GM10266 (cell line): ENCODE measurements around the gene BTBD2.

Experiments
- DNase-seq: peaks from one replicate; pipeline ENCODE4 v3.0.0; 2012; ENCODE audit errors: extremely low spot score
- TF ChIP-seq, protein P1 (sequence below): IDR thresholded peaks from 2 replicates; pipeline ENCODE4 v1.5.1; 2012; ENCODE audit warnings: mild to moderate bottlenecking, low read depth; ENCODE audit not compliant: control insufficient read depth, insufficient read depth; ENCODE audit errors: missing control alignments

The BTBD2 gene

DNA sequence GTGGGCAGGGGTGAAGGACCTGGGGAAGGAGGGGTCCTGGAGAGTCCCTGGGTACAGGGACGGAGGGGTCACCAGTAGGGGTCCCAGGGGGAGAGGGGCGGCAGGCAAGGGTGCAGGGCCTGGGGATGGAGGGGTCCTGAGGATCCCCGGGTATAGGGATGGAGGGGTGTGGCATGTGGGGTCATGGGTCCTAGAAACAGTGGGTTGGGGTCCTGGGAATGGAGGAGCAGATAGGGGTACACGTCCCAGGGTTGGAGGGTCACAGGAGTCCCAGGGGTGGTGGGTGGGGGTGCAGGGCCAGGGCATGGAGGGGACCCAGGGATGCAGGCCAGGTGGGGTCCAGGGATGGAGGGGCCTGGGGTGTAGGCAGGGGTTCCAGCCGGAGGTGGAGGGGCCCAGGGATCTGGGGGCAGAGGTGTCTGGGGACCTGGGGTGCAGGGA lies 1.4 kb downstream of the BTBD2 start:
- TF ChIP-seq, protein P1, sequence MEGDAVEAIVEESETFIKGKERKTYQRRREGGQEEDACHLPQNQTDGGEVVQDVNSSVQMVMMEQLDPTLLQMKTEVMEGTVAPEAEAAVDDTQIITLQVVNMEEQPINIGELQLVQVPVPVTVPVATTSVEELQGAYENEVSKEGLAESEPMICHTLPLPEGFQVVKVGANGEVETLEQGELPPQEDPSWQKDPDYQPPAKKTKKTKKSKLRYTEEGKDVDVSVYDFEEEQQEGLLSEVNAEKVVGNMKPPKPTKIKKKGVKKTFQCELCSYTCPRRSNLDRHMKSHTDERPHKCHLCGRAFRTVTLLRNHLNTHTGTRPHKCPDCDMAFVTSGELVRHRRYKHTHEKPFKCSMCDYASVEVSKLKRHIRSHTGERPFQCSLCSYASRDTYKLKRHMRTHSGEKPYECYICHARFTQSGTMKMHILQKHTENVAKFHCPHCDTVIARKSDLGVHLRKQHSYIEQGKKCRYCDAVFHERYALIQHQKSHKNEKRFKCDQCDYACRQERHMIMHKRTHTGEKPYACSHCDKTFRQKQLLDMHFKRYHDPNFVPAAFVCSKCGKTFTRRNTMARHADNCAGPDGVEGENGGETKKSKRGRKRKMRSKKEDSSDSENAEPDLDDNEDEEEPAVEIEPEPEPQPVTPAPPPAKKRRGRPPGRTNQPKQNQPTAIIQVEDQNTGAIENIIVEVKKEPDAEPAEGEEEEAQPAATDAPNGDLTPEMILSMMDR: no peak
- no peak for DNase-seq

DNA sequence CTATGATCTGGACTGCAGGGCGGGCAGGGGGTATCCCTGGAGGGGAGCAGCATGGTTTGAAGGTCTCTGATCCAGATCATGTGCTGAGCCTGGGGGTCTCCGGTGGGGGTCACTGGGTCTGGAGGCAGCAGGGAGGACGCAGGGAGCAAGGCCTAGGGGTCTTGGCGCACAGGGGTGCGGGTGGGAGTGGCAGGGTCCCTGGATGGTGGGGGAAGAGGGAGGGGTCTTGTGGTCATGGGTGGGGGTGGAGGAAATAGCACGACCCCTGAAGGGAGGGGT lies 1.9 kb downstream of the BTBD2 start:
- TF ChIP-seq, protein P1: no peak
- no peak for DNase-seq

DNA sequence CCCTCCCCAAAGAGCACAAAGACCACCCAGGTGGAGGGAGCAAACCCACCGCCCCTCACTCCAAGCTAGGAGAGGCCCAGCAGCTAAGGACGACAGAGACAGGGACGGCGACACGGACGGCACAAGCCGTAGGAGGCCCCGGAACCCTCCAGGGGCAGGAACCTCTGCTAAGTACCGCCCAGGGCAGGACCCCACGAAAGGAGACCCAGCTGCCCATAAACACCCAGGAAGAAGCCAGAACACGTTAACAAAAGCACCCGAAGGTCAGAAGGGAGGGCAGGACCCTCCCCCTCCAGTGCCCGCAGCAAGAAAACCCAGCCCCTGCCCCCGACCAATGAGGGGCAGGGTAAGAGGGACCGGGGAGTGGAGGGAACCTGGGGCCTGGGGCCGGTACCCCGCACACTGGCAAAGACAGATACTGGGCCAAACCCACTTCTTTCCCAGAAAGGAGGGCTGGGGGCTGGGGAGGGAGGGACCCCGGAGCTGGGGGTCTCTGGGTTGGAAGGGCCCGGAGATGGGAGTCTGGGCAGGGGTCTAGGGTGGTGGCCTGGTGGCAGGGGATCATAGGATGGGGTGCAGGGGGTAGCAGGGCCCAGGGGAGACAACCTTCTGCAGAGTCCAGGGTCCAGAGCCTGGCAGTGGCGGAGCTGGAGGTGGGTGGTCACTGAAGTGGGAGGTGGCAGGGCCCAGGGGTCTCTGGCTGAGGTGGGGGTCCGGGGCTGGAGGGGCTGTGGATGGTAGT lies 2.4 kb downstream of the BTBD2 start:
- DNase-seq: no peak
- TF ChIP-seq, protein P1: no peak

DNA sequence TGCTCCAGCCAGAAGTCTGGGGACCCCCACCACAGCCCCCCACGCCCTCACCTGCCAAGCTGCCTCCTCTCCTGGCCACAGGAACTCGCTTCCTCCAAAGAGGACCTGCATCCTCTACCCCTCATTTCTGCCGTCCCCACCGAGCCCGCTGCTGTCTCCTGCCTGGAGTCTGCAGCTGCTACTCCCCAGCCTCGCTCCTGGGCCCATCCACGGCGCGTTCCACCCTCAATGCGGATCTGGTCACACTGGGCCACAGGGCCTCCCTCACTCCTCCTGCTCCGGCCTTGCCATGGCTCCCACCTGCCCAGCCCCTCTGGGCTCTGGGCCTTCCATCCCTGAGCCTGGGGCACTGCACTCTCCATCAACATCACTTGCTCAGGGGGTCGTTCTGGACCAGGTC lies 4.3 kb downstream of the BTBD2 start:
- TF ChIP-seq, protein P1: no peak

DNA sequence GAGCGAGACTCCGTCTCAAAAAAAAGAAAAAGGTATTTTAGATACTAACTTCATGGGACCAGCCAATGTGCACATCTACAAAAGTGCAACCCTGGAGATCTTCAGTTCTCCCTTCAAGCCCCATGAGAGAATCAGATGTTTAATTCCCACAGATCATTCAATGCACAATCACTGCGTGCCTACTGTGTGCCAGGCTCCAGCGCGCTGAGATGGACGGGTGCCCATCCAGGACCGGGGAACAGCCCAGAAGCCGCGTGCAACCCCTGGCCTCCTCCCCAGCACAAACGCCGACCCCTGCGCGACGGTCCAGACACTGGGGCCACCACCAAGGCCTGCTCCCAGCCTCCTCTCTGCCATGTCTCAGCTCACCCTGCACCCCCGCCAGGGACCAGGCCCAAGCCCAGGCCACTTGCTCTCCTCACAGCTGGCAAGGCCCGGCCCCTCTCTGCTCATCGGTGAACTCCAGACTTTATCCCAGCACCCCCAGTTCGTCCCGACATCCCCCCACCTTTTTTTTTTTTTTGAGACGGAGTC lies 5.3 kb downstream of the BTBD2 start:
- TF ChIP-seq, protein P1: no peak
- no peak for DNase-seq

More for the DNA sequence above, 4.3 kb downstream of the BTBD2 start:
- DNase-seq: no peak

DNA sequence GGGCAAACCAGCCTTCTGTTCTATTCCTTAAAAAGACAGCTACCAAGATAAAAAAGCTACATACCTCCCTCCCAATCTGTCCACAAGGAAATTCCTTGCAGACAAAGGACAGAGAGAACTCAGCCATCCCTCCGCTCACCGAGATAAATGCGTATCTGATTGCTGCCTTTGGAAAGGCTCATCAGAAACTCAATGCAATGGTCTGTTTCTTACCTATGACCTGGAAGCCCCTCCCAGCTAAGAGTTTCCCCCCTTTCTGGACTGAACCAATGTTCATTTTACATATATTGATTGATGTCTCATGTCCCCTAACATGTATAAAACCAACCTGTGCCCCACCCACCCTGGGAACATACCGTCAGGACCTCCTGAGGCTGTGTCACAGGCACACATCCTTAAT lies 11.6 kb downstream of the BTBD2 start:
- DNase-seq: no peak
- TF ChIP-seq, protein P1: no peak

DNA sequence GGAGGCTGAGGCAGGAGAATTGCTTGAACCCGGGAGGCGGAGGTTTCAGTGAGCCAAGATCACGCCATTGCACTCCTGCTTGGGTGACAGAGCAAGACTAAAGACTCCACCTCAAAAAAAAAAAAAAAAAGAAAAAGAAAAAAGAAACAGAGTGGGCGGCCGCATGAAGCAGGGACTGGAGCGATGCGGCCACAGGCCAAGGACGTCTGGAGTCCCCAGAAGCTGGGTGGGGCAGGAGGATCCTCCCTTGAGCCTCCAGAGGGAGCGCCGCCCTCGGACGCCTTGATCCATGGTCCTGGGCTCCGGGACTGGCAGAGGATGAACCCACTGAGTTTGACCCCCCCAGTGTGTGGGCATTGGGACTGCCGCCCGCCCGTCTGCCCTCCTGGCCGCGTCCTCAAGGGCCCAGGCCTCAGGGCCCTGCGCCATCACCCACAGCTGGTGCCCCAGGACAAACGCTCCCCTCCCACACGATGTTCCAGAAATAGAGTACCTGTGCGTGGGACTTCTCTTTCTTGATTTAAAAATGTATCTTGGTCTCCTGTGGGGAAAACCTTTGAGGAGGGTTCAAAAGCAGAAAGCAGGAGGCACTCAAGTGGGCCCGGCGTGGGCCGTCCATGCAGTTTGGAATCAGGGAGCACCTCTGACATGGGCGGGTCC lies 15.5 kb downstream of the BTBD2 start:
- TF ChIP-seq, protein P1: no peak
- no peak for DNase-seq
